Chondrocyte (in vitro differentiated cells): ENCODE results near the gene C10orf143. TPM values are rescaled to one million over a fixed set of nuclear protein-coding genes. Genes with fewer than 3 reads are reported as not detected.

ENCODE experiments used
- DNase-seq: peaks from one replicate; pipeline ENCODE4 v3.0.0; 2021; ENCODE audit warnings: mixed read lengths, low spot score
- H3K27ac Mint-ChIP-seq: one replicate; pipeline ENCODE4 v1.8.0; 2021; ENCODE audit warnings: mild to moderate bottlenecking, moderate library complexity, mixed read lengths; ENCODE audit not compliant: unreplicated experiment
- H3K27me3 Mint-ChIP-seq: 2 replicates; pipeline ENCODE4 v1.8.0; 2021; ENCODE audit warnings: low read depth, mixed read lengths
- H3K36me3 Mint-ChIP-seq: 2 replicates; pipeline ENCODE4 v1.8.0; 2021; ENCODE audit warnings: low read depth, mixed read lengths
- H3K4me1 Mint-ChIP-seq: 2 replicates; pipeline ENCODE4 v1.8.0; 2021; ENCODE audit warnings: low read depth, mild to moderate bottlenecking, mixed read lengths
- H3K4me3 Mint-ChIP-seq: one replicate; pipeline ENCODE4 v1.8.0; 2021; ENCODE audit warnings: mild to moderate bottlenecking, moderate library complexity, mixed read lengths; ENCODE audit not compliant: unreplicated experiment
- H3K9me3 Mint-ChIP-seq: 2 replicates; pipeline ENCODE4 v1.8.0; 2021; ENCODE audit warnings: low read depth, mixed read lengths
- CTCF ChIP-seq: fragments of 200-600 bp; sonication (generic); IDR thresholded peaks from 2 replicates; pipeline ENCODE4 v1.5.0; 2021; ENCODE audit warnings: antibody characterized with exemption, mild to moderate bottlenecking, moderate library complexity
- total RNA-seq: library from RNA; stranded (reverse); gene quantifications from 3 replicates; pipeline ENCODE4 v1.2.1, GENCODE V29; 2021

Gene C10orf143
- total RNA-seq, 1 donor from 2014 or later: 2.6 TPM

- DNase-seq: no peak
- Mint-ChIP-seq H3K9me3 (no peaks in the 10 kb centered on the region), H3K4me1 (no peaks in the 10 kb centered on the region), H3K4me3 (no peak overlapping the region), H3K27me3 (no peaks in the 10 kb centered on the region), H3K36me3 (no peaks in the 10 kb centered on the region), H3K27ac (no peak overlapping the region)
- no peak for TF ChIP-seq CTCF
Observed at GRCh38 chr10:130018730-130019185, 91.9 kb downstream of the C10orf143 start.

GRCh38 chr10:130018265-130018664 is 92.4 kb downstream of the C10orf143 start:
- Mint-ChIP-seq H3K27me3 (no peaks in the 10 kb centered on the region), H3K9me3 (no peaks in the 10 kb centered on the region), H3K36me3 (no peaks in the 10 kb centered on the region), H3K4me3 (no peak overlapping the region), H3K27ac (no peak overlapping the region), H3K4me1 (no peaks in the 10 kb centered on the region)
- no peak for TF ChIP-seq CTCF
- DNase-seq: no peak

- no peak for TF ChIP-seq CTCF
- no peaks in the 10 kb centered on the region for H3K9me3 Mint-ChIP-seq
- H3K4me1 Mint-ChIP-seq: no peaks in the 10 kb centered on the region
- no peak for DNase-seq
- H3K4me3 Mint-ChIP-seq: no peak overlapping the region
- no peaks in the 10 kb centered on the region for H3K36me3 Mint-ChIP-seq
- no peak overlapping the region for H3K27ac Mint-ChIP-seq
- H3K27me3 Mint-ChIP-seq: no peaks in the 10 kb centered on the region
Observed at GRCh38 chr10:130017631-130018022, 93.0 kb downstream of the C10orf143 start.

DNA sequence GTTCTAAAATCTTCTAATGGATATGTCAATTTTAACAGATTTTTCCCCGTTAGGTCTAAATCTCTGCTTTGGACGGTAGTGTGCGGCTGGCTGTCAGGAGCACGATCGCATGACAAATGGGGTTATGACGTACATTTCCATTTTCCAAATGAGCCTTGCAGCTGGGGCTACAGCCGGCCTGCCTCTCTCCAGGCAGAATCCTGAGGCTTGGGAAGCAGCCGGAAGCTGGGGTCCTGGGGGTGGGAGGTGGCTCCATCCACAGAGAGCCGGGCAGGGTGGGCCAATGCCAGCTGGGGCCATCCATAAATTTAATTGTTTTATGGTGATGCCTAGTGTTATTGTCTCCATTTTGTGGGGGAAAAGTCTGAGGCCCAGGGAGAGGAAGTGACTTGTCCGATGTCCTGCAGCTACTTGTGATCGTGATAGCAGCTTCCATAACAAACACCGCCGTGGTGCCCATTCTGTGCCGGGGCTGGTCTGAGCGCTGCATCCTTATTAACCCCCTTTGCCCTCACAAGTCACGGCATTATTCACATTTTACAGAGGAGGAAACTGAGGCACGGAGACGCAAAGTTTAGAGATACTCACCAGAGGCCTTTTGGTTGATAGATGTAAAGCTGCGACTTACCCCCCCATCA is 93.5 kb downstream of the C10orf143 start:
- H3K9me3 Mint-ChIP-seq: no peaks in the 10 kb centered on the region
- no peak overlapping the region for H3K27ac Mint-ChIP-seq
- TF ChIP-seq CTCF: no peak
- H3K36me3 Mint-ChIP-seq: no peaks in the 10 kb centered on the region
- no peaks in the 10 kb centered on the region for H3K4me1 Mint-ChIP-seq
- no peak overlapping the region for H3K4me3 Mint-ChIP-seq
- H3K27me3 Mint-ChIP-seq: no peaks in the 10 kb centered on the region
- no peak for DNase-seq

GRCh38 chr10:130016095-130016494 is 94.5 kb downstream of the C10orf143 start:
- Mint-ChIP-seq H3K27me3 (no peaks in the 10 kb centered on the region), H3K4me1 (no peaks in the 10 kb centered on the region), H3K9me3 (no peaks in the 10 kb centered on the region), H3K4me3 (no peak overlapping the region), H3K36me3 (no peaks in the 10 kb centered on the region), H3K27ac (no peak overlapping the region)
- TF ChIP-seq CTCF: no peak
- no peak for DNase-seq
